SU-DHL-6 (cell line): ENCODE measurements around the gene MYL6B.

Experiments
- H2AFZ ChIP-seq: fragments of 200-600 bp; sonication (generic); 2 replicates; pipeline ENCODE4 v1.6.1; 2014; ENCODE audit warnings: low read depth, mild to moderate bottlenecking, moderate library complexity, mixed read lengths, antibody characterized with exemption, low read length; ENCODE audit not compliant: severe bottlenecking
- H3F3A ChIP-seq: fragments of 200-600 bp; shearing (Covaris generic); 2 replicates; pipeline ENCODE4 v1.6.0; 2016; ENCODE audit warnings: antibody characterized with exemption, mild to moderate bottlenecking; ENCODE audit not compliant: insufficient read depth
- H3K27ac ChIP-seq: fragments of 200-600 bp; sonication (generic); 2 replicates; pipeline ENCODE4 v1.5.1; 2016; ENCODE audit warnings: low read depth, mild to moderate bottlenecking, low read length, moderate library complexity, mixed read lengths
- H3K27me3 ChIP-seq: fragments of 200-600 bp; sonication (generic), shearing (Covaris generic); 2 replicates; pipeline ENCODE4 v1.6.0; 2014; ENCODE audit warnings: mild to moderate bottlenecking, low read length
- H3K36me3 ChIP-seq: fragments of 200-600 bp; sonication (generic); 2 replicates; pipeline ENCODE4 v1.6.1; 2014; ENCODE audit warnings: mild to moderate bottlenecking, low read length, mixed read lengths
- H3K4me2 ChIP-seq: fragments of 300-600, 200-600 bp; shearing (Covaris generic), sonication (generic); 2 replicates; pipeline ENCODE4 v1.6.0; 2014; ENCODE audit warnings: low read length, low read depth, mild to moderate bottlenecking; ENCODE audit not compliant: poor library complexity, severe bottlenecking
- H3K4me3 ChIP-seq: fragments of 200-600 bp; sonication (generic); 2 replicates; pipeline ENCODE4 v1.5.1; 2014; ENCODE audit warnings: antibody characterized with exemption, low read length, mild to moderate bottlenecking, mixed read lengths; ENCODE audit not compliant: insufficient read depth, poor library complexity, severe bottlenecking
- H3K79me2 ChIP-seq: fragments of 200-600 bp; sonication (generic); 2 replicates; pipeline ENCODE4 v1.6.1; 2014; ENCODE audit warnings: mild to moderate bottlenecking, low read length, moderate library complexity; ENCODE audit not compliant: insufficient read depth
- H3K9ac ChIP-seq: fragments of 200-600 bp; sonication (generic); 2 replicates; pipeline ENCODE4 v1.7.0; 2014; ENCODE audit warnings: mild to moderate bottlenecking, low read length
- H3K9me2 ChIP-seq: fragments of 200-600 bp; sonication (generic); replicated peaks from 2 replicates; pipeline ENCODE4 v1.6.1; 2014; ENCODE audit warnings: low read length; ENCODE audit not compliant: insufficient read depth
- H3K9me3 ChIP-seq: fragments of 200-600 bp; sonication (generic); 2 replicates; pipeline ENCODE4 v1.6.1; 2014; ENCODE audit warnings: low read length, mixed read lengths; ENCODE audit not compliant: insufficient read depth
- H4K20me1 ChIP-seq: fragments of 200-600 bp; sonication (generic); 2 replicates; pipeline ENCODE4 v1.6.1; 2014; ENCODE audit warnings: low read depth, mild to moderate bottlenecking, antibody characterized with exemption, low read length, moderate library complexity, mixed read lengths
- CTCF ChIP-seq: fragments of 200-600 bp; sonication (generic); IDR thresholded peaks from one replicate; pipeline ENCODE4 v1.5.1; 2017; ENCODE audit warnings: antibody characterized with exemption, mild to moderate bottlenecking, low read length, moderate library complexity; ENCODE audit not compliant: insufficient read depth, poor library complexity, severe bottlenecking
- EZH2phosphoT487 ChIP-seq: fragments of 200-600 bp; sonication (generic), shearing (Covaris generic); conservative IDR thresholded peaks from 2 replicates; pipeline ENCODE4 v1.6.1; 2018; ENCODE audit warnings: mild to moderate bottlenecking, antibody characterized with exemption, low read length, moderate library complexity, mixed read lengths

Gene MYL6B

GRCh38 chr12:56206452-56207166 lies 54.2 kb downstream of the MYL6B start:
- Histone ChIP-seq H3K79me2 (no peaks in the 10 kb centered on the region), H4K20me1 (no peaks in the 10 kb centered on the region), H3K36me3 (peaks cover 8% of the 10 kb centered on the region; the same call in 1 of the 2 replicates), H3K9me3 (no peaks in the 10 kb centered on the region), H3K9me2 (no peaks in the 10 kb centered on the region), H3K9ac (no peak overlapping the region), H3K4me3 (no peak overlapping the region), H3K4me2 (no peak overlapping the region), H3K27ac (0 out of 2 replicates have a peak overlapping the region, but pooled peaks have one; percentile 12), H3F3A (peaks cover 15% of the 10 kb centered on the region; the same call in 1 of the 2 replicates), H3K27me3 (no peaks in the 10 kb centered on the region), H2AFZ (no peak overlapping the region)
- TF ChIP-seq CTCF (peak; percentile 54), EZH2phosphoT487 (no peak)
